GM18519 (cell line): Measurements from ENCODE around the gene SLC12A2.

Source experiments
- ATAC-seq: cut with Tn5 transposase; IDR thresholded peaks from one replicate; pipeline ENCODE4 v1.9.1; 2021; ENCODE audit warnings: mild to moderate bottlenecking, moderate library complexity; ENCODE audit not compliant: unreplicated experiment, low FRiP score

SLC12A2 gene

GRCh38 chr5:128083033-128083810 is at the start of gene SLC12A2:
Gene SLC12A2, plus strand, starts transcription at chr5:128083766. Its CDS starts 189 bp downstream, at chr5:128083955.
- ATAC-seq: peak; percentile 48

- ATAC-seq: no peak
Observed at GRCh38 chr5:128035689-128036088, 47.9 kb upstream of the SLC12A2 start.

- ATAC-seq: no peak
Observed at GRCh38 chr5:128036950-128037349, 46.6 kb upstream of the SLC12A2 start.

GRCh38 chr5:128038643-128039042 is 44.9 kb upstream of the SLC12A2 start:
- no peak for ATAC-seq

- no peak for ATAC-seq
Observed at GRCh38 chr5:128040927-128041326, 42.6 kb upstream of the SLC12A2 start.

GRCh38 chr5:128052780-128053179 is 30.8 kb upstream of the SLC12A2 start:
- ATAC-seq: no peak

- ATAC-seq: no peak
Observed at GRCh38 chr5:128053291-128053954, 30.1 kb upstream of the SLC12A2 start.

- no peak for ATAC-seq
Observed at GRCh38 chr5:128060644-128061385, 22.8 kb upstream of the SLC12A2 start.

GRCh38 chr5:128062172-128062746 is 21.3 kb upstream of the SLC12A2 start:
- no peak for ATAC-seq

- no peak for ATAC-seq
Observed at GRCh38 chr5:128074171-128074570, 9.4 kb upstream of the SLC12A2 start.

GRCh38 chr5:128074953-128075352 is 8.6 kb upstream of the SLC12A2 start:
- no peak for ATAC-seq

- ATAC-seq: no peak
Observed at GRCh38 chr5:128077526-128077925, 6.0 kb upstream of the SLC12A2 start.

- no peak for ATAC-seq
Observed at GRCh38 chr5:128081111-128081851, 2.3 kb upstream of the SLC12A2 start.

- ATAC-seq: no peak
Observed at GRCh38 chr5:128082551-128083032, 974 bp upstream of the SLC12A2 start.

- peak; percentile 26 for ATAC-seq
Observed at GRCh38 chr5:128083811-128084227, 253 bp downstream of the SLC12A2 start.

GRCh38 chr5:128084228-128085167 is 932 bp downstream of the SLC12A2 start:
- ATAC-seq: peak; percentile 14

GRCh38 chr5:128085413-128085812 is 1.8 kb downstream of the SLC12A2 start:
- ATAC-seq: no peak

GRCh38 chr5:128091579-128091978 is 8.0 kb downstream of the SLC12A2 start:
- ATAC-seq: no peak

GRCh38 chr5:128092144-128092543 is 8.6 kb downstream of the SLC12A2 start:
- ATAC-seq: no peak
